ENCODE measurements around the gene KAT2B.

KAT2B gene

GRCh38 chr3:20100151-20100550, 59.9 kb downstream of the KAT2B start:
- no peak for DNase-seq

DNA sequence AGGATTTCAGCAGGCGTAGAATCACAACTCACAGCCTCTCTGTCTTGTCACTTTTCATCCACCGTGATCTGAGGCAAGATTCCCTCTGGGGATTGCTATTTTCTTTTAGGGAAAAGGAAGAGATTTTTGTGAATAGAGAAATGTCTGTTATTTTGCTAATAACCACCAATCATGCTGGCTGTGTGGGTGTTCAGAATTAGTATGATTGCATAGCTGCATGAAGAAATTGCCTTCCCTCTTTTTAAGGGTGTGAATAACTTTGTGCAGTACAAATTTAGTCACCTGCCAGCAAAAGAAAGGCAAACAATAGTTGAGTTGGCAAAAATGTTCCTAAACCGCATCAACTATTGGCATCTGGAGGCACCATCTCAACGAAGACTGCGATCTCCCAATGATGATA, 60.8 kb downstream of the KAT2B start:
- no peak for DNase-seq

DNA sequence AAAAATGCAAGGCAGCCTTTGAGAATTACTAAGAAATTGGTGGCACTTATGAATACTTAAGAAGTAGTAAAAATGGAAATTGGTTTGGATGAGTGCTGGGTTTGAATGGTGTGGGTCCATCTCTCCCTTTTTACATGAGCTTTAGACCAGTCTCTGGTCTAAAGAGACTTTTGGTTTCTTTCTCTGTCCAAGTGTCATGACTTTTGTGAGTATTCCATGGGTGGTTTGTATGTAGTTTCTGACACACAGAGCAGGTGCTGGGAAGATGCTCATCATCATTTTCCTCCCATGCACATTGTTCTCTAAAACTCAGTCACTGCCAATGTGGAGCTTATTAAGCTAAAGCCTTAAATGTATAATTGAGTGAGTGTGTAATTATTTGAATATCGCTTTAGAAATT, 63.5 kb downstream of the KAT2B start:
- DNase-seq: no peak

DNA sequence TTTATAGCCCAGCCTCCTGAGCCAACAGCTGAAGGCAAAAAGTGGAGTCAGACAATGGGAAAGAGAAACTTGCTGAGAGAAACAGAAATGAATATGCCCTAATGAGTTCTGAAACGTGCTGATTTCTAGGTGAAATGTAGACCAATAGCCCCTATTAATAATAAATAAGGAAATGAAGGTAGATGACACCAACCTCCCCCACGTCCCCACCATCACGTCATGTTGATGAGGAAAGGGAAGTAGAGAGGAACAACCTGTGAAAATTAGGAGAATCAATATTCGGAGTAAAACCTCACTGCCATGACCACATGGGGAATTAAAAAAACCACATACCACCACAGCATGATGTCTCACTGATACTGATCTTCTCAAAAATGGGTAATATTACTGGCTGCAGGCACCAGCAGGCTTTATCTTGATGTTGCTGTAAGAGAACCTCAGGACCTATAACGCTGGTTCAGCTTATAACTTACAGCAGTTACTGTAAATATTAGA, 64.0 kb downstream of the KAT2B start:
- peak; percentile 33 for DNase-seq

DNA sequence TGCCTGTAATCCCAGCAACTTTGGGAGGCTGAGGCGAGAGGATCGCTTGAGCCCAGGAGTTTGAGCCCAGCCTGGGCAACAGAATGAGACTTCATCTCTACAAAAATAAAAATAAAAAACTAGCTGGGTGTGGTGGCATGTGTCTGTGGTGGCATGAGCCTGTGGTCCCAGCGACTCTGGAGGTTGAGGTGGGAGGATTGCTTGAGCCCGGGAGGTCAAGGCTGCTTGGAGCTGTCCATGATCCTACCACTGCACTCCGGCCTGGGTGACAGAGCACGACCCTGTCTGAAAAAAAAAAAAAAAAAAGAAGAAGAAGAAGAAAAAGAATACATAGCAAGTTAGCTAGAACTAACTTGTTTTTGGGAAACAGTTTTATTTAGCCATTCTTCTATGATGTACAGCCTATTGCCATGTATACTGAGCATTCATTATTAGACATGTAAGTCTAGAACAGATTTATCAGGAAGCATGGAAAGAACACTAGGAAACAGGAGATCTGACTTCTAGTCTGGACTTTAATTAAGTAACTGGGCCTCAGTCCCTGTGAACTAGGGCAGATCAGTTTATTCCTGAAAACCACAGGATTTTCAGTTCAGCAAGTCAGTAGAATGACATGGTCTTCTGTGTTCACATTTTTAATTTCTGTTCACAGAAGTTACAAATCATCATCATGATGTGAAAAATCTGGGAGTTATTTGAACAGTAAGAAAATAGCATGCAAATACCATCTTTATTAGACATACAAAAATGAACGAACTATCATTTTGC, 65.5 kb downstream of the KAT2B start:
- no peak for DNase-seq

- no peak for DNase-seq
These were observed 67.5 kb downstream of the KAT2B start for GRCh38 chr3:20107722-20108121.

GRCh38 chr3:20108869-20109268, 68.6 kb downstream of the KAT2B start:
- DNase-seq: no peak

GRCh38 chr3:20110826-20111225, 70.6 kb downstream of the KAT2B start:
- no peak for DNase-seq

DNA sequence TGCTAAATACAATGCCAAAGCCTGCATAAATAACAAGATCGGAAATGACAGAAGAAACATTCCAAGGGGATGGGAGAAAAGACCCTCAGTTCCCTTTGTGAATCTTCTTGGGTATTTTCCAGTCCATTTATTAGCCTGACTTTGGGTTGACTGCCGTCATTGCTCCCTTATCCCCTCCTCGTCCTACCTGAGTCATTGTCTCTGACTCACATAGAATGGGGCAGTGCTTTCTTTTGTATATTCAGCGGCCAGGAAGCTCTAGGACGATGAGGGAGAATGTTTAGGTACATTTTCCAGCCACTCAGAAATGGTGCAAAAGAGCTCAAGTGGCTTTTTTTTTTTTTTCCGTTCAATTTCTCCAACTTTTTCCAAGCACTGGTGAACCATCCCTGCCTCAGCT, 71.6 kb downstream of the KAT2B start:
- no peak for DNase-seq

GRCh38 chr3:20121088-20121487, 80.8 kb downstream of the KAT2B start:
- no peak for DNase-seq

GRCh38 chr3:20123131-20123652, 82.9 kb downstream of the KAT2B start:
- no peak for DNase-seq

GRCh38 chr3:20125289-20125688, 85.0 kb downstream of the KAT2B start:
- DNase-seq: no peak

DNA sequence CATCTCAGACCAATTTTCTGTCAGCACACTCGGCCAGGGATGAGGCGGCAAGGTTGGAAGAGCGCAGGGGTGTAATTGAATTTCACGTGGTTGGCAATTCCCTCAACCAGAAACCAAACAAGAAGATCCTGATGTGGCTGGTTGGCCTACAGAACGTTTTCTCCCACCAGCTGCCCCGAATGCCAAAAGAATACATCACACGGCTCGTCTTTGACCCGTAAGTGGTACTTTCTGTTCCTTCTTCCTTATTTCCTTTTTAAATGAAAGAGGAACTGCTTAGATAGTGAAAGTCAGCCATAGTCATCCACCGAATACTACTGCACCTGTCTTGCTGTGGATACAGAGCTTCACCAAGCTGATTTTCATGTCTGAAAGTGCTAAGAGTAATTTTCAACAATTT, 85.7 kb downstream of the KAT2B start:
- DNase-seq: no peak

DNA sequence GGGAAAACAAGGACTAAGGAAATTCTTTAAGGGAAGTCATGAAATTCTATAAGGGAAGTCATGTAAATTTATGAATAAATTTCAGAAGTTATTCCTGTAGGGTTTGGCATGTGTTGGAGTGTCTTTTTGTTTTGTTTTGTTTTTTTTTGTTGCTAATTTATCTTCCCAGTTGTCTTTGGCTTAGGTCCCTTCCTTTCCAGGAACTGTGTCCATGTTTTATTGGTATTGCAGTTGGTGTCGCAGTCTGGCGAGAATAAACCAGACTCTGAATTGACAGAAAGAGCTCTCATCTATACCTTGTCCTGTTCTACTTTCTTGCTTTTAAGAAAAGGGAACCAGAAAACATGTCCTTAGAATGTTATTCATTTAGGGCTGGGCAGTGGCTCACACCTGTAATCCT, 88.1 kb downstream of the KAT2B start:
- no peak for DNase-seq

- DNase-seq: no peak
These were observed 89.9 kb downstream of the KAT2B start for GRCh38 chr3:20130106-20130505.

- DNase-seq: no peak
These were observed 96.0 kb downstream of the KAT2B start for GRCh38 chr3:20136231-20136630.

DNA sequence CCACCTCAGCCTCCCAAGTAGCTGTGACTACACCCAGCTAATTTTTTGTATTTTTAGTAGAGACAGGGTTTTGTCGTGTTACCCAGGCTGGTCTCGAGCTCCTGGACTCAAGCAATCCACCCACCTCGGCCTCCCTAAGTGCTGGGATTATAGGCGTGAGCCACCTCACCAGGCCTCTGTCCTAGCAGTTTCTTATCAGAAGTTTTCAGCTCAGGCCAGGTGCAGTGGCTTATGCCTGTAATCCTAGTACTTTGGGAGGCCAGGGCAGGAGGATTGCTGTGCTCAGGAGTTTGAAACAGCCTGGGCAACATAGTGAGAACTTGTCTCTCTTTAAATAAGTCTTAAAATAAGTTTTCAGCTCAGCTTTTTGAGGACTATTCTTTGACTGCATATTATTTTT, 97.4 kb downstream of the KAT2B start:
- no peak for DNase-seq

- DNase-seq: no peak
These were observed 100.6 kb downstream of the KAT2B start for GRCh38 chr3:20140881-20141280.

DNA sequence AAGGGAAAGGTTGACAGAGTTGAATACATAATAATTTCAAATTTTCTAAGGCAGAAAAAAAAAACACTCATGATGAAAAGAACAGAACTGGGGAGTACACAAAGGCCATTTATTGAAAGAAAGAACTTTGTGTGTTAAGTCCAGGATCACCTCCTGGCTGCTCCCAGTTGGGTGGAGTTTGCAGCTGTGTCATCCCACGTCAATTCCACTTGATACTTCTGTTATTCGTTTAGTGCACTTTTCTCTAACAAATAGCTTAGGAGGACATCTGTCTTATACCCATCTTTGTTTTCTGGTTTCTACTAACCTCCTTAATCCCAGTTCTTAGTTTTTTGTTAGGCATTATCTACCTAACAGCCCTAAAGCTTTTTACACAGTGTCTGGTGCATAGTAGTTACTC, 101.1 kb downstream of the KAT2B start:
- DNase-seq: no peak

DNA sequence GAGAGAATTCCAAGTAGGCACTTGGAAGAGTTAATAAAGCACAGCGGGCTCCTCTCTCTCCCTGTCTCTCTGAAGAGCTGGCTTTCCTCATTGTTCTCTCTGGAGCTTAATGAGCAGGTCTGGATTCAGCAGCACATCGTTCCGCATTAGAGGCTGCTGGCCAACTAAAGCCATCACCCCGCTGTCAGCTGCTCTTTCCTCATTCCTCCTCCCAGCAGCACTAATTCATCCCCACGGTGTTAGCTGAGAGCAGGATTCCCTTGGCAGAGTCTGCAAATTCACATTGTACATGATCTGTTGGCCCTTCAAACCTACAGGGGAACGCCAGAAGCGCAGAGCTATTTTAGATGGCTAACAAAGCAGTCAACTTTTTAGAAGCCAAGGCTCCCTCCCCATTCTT, 101.6 kb downstream of the KAT2B start:
- DNase-seq: no peak

GRCh38 chr3:20142517-20142916, 102.3 kb downstream of the KAT2B start:
- no peak for DNase-seq

- no peak for DNase-seq
These were observed 103.3 kb downstream of the KAT2B start for GRCh38 chr3:20143519-20143918.

DNA sequence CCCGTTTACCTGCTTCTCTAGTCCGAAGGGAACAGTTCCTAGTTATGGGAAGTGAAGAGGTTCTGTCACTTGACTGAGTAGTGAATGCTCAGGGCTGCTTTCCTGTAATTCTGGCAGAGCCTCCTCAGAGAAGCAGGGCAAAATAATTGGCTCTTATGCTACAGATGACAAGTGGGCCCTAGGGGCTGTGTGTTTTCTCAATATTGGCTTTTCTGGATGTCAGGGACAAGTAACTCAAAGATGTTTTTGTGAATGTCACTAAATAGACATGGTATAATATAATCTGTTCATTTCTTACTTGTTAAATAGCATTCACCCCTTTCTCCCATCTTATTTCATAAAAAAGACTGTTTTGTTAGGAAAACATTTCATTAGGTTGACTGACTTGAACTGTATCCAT, 105.6 kb downstream of the KAT2B start:
- DNase-seq: no peak

- no peak for DNase-seq
These were observed 106.1 kb downstream of the KAT2B start for GRCh38 chr3:20146301-20146700.

- no peak for DNase-seq
These were observed 107.1 kb downstream of the KAT2B start for GRCh38 chr3:20147361-20147760.

Data from activated CD4-positive, alpha-beta T cell treated with anti-CD3 and anti-CD28 coated beads, Interleukin-2, amount 50 U/mL, for 1 hour (primary cell).